ENCODE data around the gene VAV2.

The VAV2 gene

DNA sequence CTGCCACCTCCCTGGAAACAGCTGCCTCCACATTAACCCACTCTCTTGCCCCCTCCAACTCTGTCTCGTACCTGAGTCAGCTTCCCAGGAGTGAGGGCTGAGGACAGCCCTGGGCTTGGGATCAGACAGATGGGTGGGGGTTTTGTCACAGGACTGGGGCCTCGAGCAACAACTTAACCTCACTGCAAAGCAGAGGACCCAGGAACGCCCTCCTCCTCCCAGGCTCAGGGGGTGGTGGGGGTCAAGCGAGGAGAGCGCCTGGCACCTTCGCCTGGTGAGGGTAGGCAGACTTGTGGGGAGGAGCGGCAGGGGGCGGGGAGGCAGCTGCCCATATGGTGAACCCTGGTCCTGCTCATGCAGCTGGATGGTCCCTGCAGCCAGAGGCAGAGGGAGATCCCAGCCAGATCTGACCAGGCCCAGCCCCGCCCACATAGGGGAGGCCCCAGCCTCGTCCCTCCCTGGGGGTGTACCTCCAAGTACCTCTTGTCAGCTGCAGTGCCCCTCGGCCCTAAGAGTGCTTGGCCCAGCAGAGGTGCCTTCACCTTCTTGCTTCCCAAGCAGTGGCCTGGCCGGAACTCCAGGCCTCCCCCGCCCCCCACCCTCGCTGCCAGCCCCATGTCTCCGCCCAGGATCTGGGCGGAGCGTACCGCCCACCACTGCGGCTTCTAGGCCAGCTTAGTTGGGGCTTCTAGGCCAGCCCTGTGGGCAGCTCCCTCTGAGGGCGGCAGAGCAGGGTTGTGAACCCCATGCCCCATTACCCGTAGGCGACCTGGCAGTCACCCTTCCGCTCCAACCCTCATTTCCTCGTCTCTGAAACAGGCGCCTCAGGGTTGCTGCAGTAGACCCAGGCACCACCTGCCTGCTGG is 254.1 kb downstream of the VAV2 start, which contains the start of gene SARDH:
TSS of gene SARDH (minus strand) at position 579 of the 866 bp plus-strand sequence. CDS start 4,179 bp downstream, outside the sequence.
- DNase-seq: peak; percentile 30 to 37 (median 36)

DNA sequence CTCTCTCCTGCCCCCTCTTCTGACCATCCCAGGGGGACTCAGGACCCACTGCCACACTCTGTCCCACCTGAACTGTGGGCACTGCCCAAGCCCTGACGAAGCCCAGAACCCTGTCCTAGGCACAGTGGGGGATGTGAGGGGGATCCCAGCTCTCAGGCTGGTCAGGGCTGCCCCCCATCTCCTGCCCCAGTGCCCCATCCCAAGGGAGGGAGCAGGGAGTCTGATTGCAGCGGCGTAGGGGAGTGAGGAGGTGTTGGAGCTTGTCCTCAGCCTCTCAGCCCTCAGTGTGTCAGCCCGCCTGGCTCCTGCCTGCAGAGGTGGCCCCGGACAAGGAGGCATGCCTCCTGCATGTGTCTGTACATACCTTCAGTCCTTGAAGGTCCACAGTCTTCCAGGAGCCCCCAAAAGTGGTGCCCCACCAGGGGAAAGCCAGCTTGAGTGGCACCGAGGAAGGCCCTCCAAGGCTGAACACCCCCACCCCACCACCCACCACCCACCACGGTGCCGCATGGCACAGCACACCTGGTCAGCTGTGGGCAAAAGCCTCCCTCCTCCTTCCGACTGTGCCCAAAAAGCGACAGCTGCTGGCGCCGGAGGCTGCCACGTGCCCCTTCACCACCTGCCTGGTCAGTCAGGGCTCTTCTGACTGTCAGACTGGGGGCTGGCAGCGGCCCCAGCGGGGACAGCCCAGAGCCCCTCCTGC is 254.9 kb downstream of the VAV2 start:
- Mint-ChIP-seq H3K27me3 (no peaks in the 10 kb centered on the region), H3K4me1 (ENCODE audit: low read depth in 2 of 2) (peaks cover 3 to 7% of the 10 kb centered on the region in 2 donors), H3K9me3 (no peaks in the 10 kb centered on the region), H3K4me3 (peak overlapping the region; percentile 53 to 70), H3K36me3 (ENCODE audit: insufficient read depth) (peaks cover 2% of the 10 kb centered on the region), H3K27ac (peak overlapping the region; percentile 41 to 82)
- DNase-seq (no peak), ATAC-seq (replicated peaks) (no peak)

More for the DNA sequence above, 254.1 kb downstream of the VAV2 start, which contains the start of gene SARDH:
- Mint-ChIP-seq H3K27ac (peak within 1 kb of the TSS; percentile 41 to 82), H3K4me1 (ENCODE audit: low read depth in 2 of 2) (peaks cover 3 to 8% of the 10 kb centered on the region in 2 donors), H3K36me3 (ENCODE audit: insufficient read depth) (peaks cover 2% of the 10 kb centered on the region), H3K27me3 (no peaks in the 10 kb centered on the region), H3K4me3 (peak within 1 kb of the TSS; percentile 53 to 70), H3K9me3 (no peaks in the 10 kb centered on the region)
- peak; percentile 86 for ATAC-seq (replicated peaks)

DNA sequence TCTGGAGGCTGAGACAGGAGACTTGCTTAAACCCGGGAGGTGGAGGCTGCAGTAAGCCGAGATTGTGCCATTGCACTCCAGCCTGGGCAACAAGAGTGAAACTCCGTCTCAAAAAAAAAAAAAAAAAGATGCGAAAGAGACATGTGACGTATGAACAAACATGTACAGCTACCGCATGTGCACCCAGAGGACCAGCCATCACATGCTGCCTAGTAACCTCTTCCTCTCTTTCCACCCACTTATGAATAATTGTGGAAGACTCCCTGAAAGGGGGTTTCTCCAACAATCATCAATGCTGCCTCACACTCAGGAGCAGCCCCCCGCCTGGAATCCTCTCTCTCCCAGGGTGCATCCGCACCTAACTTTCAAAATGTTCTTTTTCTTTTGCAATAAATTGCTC is 256.2 kb downstream of the VAV2 start:
- Mint-ChIP-seq H3K27me3 (no peaks in the 10 kb centered on the region), H3K27ac (no peak overlapping the region), H3K4me3 (no peak overlapping the region), H3K36me3 (ENCODE audit: insufficient read depth) (peaks cover under 1% of the 10 kb centered on the region), H3K9me3 (no peaks in the 10 kb centered on the region), H3K4me1 (ENCODE audit: low read depth in 2 of 2) (peaks cover 3 to 7% of the 10 kb centered on the region in 2 donors)
- ATAC-seq (replicated peaks) (no peak), DNase-seq (no peak)

DNA sequence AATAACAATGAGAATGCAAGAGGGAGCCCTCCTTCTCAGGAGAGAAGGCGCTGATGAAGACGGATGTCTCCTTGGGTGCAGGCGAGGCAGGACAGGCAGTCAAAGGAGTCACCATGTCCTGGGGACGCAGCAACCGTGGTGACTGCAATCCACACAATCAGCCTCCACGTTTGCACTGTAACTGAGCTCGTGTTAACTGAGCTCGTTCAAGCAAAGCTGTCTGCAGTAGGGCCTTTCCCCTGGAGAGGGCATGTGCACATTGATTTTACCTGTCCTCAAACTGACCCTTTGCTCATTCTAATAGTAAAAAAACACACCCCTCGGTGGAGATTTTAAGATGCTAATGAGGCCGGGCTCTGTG is 256.7 kb downstream of the VAV2 start:
- H3K9me3 Mint-ChIP-seq: no peaks in the 10 kb centered on the region
- H3K4me1 Mint-ChIP-seq (ENCODE audit: low read depth in 2 of 2): peaks cover 3 to 7% of the 10 kb centered on the region in 2 donors
- H3K36me3 Mint-ChIP-seq (ENCODE audit: insufficient read depth): no peaks in the 10 kb centered on the region
- no peak overlapping the region for H3K4me3 Mint-ChIP-seq
- no peak for DNase-seq
- ATAC-seq (replicated peaks): no peak
- no peaks in the 10 kb centered on the region for H3K27me3 Mint-ChIP-seq
- no peak overlapping the region for H3K27ac Mint-ChIP-seq

DNA sequence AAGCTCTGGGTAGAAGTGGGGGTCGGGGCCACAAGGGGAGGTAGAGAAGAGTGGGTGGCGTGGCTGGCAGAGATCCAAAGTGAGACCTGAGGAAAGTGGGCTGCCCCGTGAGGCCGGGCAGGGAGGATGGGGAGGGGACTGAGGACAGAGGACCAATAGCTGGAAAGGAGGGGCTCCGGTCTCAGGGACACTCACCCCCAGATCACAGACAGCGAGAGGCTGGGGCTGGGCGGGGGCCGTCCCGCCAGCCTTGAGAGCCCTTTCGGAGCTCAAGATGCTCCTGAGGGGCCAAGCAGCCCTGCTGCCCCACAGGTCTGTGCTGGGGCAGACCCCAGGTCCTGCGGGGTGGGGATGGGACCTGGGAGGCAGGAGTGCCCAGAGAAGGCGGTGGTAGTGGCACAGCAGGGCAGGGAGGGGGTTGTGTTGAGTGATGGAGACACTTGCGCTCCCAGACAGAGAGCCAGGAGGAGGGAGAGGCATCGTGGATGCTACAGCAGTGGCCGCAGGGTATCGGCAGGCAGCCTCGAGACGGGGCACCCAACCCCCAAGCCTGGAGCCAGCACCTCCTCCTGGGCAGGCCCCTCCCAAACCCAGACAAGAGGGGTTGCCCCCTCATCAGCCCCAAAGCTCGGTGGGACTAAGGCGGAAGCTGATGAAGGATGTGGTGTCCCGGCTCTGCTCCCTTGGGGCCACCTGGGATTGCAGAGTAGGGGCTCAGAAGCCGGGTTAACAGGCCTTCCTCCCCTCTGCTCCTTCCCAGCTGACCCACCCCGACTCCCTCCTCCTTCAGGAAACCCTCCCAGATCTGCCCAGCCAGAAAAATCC is 257.3 kb downstream of the VAV2 start:
- no peaks in the 10 kb centered on the region for H3K27me3 Mint-ChIP-seq

DNA sequence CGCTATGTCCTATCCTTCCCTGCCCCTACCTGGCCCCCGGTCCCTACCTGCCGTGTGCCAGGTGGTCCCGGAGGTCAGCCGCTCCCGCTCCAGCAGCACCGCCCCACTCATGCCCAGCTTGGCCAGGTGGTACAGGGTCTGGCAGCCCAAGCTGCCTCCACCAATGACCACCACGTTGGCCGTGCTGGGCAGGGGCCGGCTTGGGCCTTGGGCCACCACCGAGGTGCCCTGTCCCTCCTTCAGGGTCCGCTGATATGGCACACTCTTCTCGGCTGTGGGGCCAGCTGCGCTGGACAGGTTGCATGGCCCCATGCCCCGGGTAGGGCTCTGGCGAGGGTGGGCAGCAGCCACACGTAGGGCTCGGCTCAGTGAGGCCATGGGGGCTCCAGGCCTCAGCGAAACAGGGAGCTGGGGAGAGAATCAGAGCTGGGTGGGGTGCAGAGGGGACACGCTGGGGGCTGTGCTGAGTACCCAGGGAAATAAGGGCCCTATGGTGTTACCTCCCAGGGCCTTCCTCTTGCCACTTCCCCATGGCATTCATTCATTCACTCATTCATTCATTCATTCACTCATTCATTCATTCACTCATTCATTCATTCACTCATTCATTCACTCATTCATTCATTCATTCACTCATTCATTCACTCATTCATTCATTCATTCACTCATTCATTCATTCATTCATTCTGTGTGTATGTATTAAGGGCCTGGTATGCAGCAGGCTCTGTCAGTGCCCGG is 258.2 kb downstream of the VAV2 start:
- Mint-ChIP-seq H3K4me1 (ENCODE audit: low read depth in 2 of 2) (peaks cover 3 to 6% of the 10 kb centered on the region in 2 donors), H3K27ac (no peak overlapping the region), H3K36me3 (ENCODE audit: insufficient read depth) (peaks cover 2% of the 10 kb centered on the region), H3K9me3 (no peaks in the 10 kb centered on the region), H3K4me3 (no peak overlapping the region), H3K27me3 (no peaks in the 10 kb centered on the region)
- DNase-seq (no peak), ATAC-seq (replicated peaks) (no peak)

More for the DNA sequence above, 257.3 kb downstream of the VAV2 start:
- no peak overlapping the region for H3K4me3 Mint-ChIP-seq
- H3K9me3 Mint-ChIP-seq: no peaks in the 10 kb centered on the region
- ATAC-seq (replicated peaks) (no peak), DNase-seq (no peak)
- H3K4me1 Mint-ChIP-seq (ENCODE audit: low read depth in 2 of 2): peaks cover 3 to 7% of the 10 kb centered on the region in 2 donors
- no peak overlapping the region for H3K27ac Mint-ChIP-seq
- no peaks in the 10 kb centered on the region for H3K36me3 Mint-ChIP-seq (ENCODE audit: insufficient read depth)

DNA sequence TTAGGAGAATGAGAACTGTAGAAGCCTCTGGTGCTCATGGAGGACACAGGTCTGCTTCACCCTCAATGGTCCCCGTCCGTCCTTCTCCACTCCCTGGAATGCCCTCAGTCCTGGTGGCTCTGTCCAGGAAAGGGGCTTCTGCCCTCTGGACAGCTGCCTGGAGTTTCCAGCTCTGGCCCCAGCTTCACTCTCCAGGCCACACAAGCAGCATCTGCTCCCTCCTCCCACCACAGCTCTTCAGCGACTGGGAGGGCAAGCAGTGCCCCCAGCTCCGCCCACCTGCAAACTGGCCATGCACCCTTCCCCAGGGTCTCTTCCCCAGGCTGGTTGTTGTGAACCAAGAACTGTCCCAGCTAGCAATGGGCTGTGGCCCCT is 258.7 kb downstream of the VAV2 start:
- Mint-ChIP-seq H3K36me3 (ENCODE audit: insufficient read depth) (peaks cover 3% of the 10 kb centered on the region), H3K9me3 (no peaks in the 10 kb centered on the region), H3K27ac (no peak overlapping the region), H3K4me3 (no peak overlapping the region), H3K27me3 (no peaks in the 10 kb centered on the region), H3K4me1 (ENCODE audit: low read depth in 2 of 2) (peaks cover under 1 to 3% of the 10 kb centered on the region in 2 donors)
- ATAC-seq (replicated peaks) (no peak), DNase-seq (no peak)

DNA sequence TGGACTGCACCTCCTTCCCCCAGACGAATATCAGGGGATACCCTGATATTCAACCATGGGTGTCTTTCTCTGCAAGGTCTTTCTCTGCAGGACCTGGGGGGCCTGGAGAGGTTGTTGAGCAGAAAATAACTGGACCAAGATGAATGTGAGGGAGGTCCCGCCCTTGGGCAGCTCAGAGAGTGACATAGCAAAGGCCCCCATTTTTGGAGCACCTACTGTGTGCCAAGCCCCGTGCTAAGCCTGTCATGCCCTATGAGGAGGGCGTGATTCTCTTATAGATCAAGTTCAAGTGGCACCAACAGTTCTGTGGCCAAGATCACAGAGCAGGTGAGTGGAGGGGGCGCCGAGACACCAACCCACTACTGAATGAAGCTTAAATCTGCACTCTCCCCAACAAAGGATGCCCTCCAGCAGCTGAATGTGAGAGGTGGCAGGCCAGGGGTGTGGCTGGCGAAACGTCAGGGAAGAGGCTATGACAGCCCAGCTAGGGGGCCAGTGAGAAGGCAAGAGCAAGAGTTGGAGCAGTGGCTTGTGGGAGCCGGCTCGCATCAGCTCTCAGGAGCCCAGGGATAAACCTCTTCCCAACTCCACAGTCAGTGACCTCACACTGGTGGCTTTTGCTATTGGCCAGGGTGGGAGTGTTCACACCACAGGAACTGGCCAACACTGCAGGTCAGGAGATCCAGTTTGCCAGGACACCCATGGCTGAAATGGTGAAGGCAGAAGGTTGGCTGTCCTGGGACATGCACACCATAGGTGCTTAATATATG is 259.3 kb downstream of the VAV2 start:
- DNase-seq: no peak
- Mint-ChIP-seq H3K4me3 (no peak overlapping the region), H3K4me1 (ENCODE audit: low read depth in 2 of 2) (peaks cover 0 to 3% of the 10 kb centered on the region in 2 donors), H3K9me3 (no peaks in the 10 kb centered on the region), H3K36me3 (ENCODE audit: insufficient read depth) (peaks cover 3% of the 10 kb centered on the region), H3K27ac (no peak overlapping the region), H3K27me3 (no peaks in the 10 kb centered on the region)
- peak; percentile 33 for ATAC-seq (replicated peaks)

DNA sequence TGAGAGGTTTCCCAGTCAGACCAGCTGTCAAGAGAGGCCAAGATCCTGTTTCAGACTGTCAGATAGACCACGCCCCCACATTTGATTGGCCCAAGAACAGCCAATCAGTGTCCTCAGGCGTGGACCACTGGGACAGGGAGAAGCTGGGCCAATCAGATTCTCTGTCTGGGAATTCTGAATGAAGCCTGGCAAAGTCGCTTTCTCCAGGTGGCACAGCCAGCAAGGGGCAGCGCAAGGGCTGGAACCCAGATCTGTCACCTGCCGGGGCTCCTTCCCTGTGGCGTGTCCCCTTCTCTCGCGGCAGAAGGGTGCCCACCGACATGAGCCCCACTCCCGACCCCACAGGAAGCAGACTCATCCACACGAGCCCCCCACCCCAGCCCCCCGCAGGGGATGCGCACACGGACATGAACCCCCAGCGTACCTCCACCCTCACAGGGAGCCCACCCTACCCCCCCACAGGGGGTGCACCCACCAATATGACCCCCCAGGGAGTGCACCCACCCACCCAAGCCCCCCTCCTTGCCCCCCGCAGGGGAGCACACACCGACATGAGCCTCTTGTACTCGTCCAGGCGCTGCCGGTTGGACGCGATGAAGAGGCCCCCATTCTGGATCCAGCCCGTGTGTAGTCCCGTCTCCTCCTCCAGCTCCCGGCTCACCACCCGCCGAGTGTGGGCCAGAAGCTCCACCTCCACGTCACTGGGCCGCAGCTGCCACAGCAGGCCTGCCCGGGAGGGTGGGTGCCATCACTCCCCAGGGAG is 260.1 kb downstream of the VAV2 start:
- peaks cover 0 to under 1% of the 10 kb centered on the region in 2 donors for H3K27me3 Mint-ChIP-seq
- H3K27ac Mint-ChIP-seq: no peak overlapping the region
- ATAC-seq (replicated peaks): no peak
- no peaks in the 10 kb centered on the region for H3K9me3 Mint-ChIP-seq
- H3K36me3 Mint-ChIP-seq (ENCODE audit: insufficient read depth): peaks cover 3% of the 10 kb centered on the region
- no peaks in the 10 kb centered on the region for H3K4me1 Mint-ChIP-seq (ENCODE audit: low read depth in 2 of 2)
- DNase-seq: no peak
- no peak overlapping the region for H3K4me3 Mint-ChIP-seq

DNA sequence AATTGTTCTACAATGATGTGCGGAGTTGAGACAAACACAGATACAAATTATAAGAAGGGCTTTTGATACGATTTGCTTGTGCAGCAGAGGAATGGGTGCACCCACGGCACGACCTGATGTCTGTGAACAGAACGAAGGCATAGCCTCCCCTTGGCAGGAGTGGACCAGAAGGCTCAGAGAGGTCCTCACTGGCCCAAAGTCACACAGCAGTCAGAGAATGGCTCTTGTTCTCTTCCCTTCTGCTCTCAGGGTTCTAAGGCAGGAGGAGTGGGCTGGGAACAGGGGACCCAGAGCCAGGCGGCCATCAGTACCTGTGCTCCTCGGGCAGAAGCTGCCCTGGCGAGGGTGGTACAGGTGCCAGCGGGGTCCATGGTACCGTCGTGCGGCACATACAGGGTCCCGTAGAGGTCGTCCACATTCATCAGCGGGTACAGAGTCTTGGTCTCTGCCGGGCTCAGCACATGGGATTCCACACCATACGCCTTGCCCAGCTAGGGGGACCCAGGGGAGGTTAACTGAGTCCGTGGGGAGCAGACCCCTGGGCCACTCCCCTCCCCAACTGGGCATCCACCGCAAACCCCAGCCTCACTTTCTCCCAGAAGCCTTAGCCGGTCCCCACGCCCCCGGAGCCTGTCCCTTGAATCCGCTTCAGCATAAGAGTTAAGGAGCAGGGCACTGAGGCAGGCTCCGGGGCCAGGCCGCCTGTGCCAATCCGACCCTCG is 261.0 kb downstream of the VAV2 start:
- H3K4me1 Mint-ChIP-seq (ENCODE audit: low read depth in 2 of 2): peaks cover 6 to 7% of the 10 kb centered on the region in 2 donors
- peaks cover 8 to 10% of the 10 kb centered on the region in 2 donors for H3K27me3 Mint-ChIP-seq
- H3K27ac Mint-ChIP-seq: no peak overlapping the region
- DNase-seq (no peak), ATAC-seq (replicated peaks) (no peak)
- H3K36me3 Mint-ChIP-seq (ENCODE audit: insufficient read depth): peaks cover 3% of the 10 kb centered on the region
- H3K9me3 Mint-ChIP-seq: no peaks in the 10 kb centered on the region
- no peak overlapping the region for H3K4me3 Mint-ChIP-seq

DNA sequence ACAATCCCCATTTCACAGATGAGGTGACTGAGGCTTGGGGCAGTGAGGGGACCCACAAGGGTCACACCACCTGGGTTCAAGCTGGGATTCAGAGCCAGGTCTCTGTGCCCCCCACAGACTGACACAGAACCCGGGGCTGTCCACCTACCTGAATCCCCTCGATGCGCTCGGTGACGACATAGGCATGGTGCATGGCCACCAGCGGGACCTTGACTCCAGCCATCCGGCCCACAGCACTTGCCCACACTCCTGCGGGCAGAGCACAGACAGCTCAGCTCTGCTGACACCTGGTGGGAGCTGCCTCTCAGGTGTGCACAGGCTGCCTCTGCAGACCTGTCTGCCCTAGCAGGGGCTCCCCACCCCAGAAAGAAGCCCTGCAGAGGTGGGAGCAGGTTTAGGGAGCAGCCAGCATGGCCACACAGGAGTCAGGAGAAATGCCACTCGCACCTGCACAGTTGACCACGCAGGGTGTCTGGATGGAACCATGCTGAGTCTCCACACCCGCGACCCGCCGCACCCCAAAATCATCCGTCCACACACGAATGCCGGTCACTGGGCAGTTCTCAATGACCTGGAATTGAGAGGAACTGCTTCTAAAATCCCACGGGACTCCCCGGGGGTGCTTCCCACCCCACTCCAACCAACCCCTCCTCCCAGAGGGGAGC is 262.4 kb downstream of the VAV2 start:
- DNase-seq: no peak
- no peaks in the 10 kb centered on the region for H3K9me3 Mint-ChIP-seq
- H3K27me3 Mint-ChIP-seq: peaks cover 8 to 10% of the 10 kb centered on the region in 2 donors
- no peak overlapping the region for H3K4me3 Mint-ChIP-seq
- H3K36me3 Mint-ChIP-seq (ENCODE audit: insufficient read depth): peaks cover 3% of the 10 kb centered on the region
- H3K4me1 Mint-ChIP-seq (ENCODE audit: low read depth in 2 of 2): peaks cover 6 to 7% of the 10 kb centered on the region in 2 donors
- ATAC-seq (replicated peaks): no peak
- no peak overlapping the region for H3K27ac Mint-ChIP-seq
